Fibroblast of lung (primary cell): ENCODE measurements around the gene STKLD1.

Experiments used
- CTCF ChIP-seq, 2 donors: IDR thresholded peaks in 1 of 2; conservative IDR thresholded peaks in 1 of 2; 1 replicate in 1 of 2; 2 replicates in 1 of 2; pipeline ENCODE4 v1.5.1; 2011 to 2012; ENCODE audit warnings: low read length in 2 of 2, control low read depth in 1 of 2, inconsistent platforms in 1 of 2, low read depth in 1 of 2, mild to moderate bottlenecking in 1 of 2
- EZH2 ChIP-seq: IDR thresholded peaks from 2 replicates; pipeline ENCODE4 v1.5.1; 2012; ENCODE audit warnings: low read length, control low read depth, mild to moderate bottlenecking; ENCODE audit errors: missing control alignments

- no peak for TF ChIP-seq CTCF (conservative IDR thresholded peaks at IDR 0.05 in 1 of 2, IDR thresholded peaks at IDR 0.05 in 1 of 2; ENCODE audit: low read depth in 1 of 2, low read length in 2 of 2)
- TF ChIP-seq EZH2 = no peak
Measured at GRCh38 chr9:133387680-133388079, 11.5 kb downstream of the STKLD1 start.
